ENCODE data around the gene SLMAP. TPM values are rescaled to one million over a fixed set of nuclear protein-coding genes. Genes with fewer than 3 reads are reported as not detected.
A peak's percentile ranks its signal among the peaks of the same experiment; 100 is the strongest.

The SLMAP gene
- total and polyA plus RNA-seq, 2 of the 4 experiments (the other 2 are of a cell fraction) = 15.5 to 26.5 TPM

GRCh38 chr3:57758686-57759085, 2.6 kb downstream of the SLMAP start:
- H3K79me1 ChIP-seq (ENCODE audit: low read depth in 1 of 2, low read length in 2 of 2) = peaks cover 3 to 50% of the 10 kb centered on the region in 2 experiments
- H4K5ac ChIP-seq (ENCODE audit: low read depth, low read length) = no peak overlapping the region
- dilution Hi-C loops (cut with HindIII; ENCODE audit: low sequenced_read_pairs, unreplicated experiment) (no loop called here), intact Hi-C loops (cut with micrococcal nuclease) (loop anchor here (1.0 to 5.0 kb wide), 3 partner anchors 44 to 69 kb away; no protein-coding TSS in a partner anchor), in situ Hi-C loops (cut with MboI; ENCODE audit: low sequenced_read_pairs) (no loop called here)
- no peak overlapping the region for H3K9ac ChIP-seq (ENCODE audit: low read depth, low read length)
- H2BK15ac ChIP-seq (ENCODE audit: low read depth, low read length) = no peak overlapping the region
- no peak overlapping the region for H2AK9ac ChIP-seq (replicated peaks; ENCODE audit: low read depth, low read length, poor library complexity)
- H2BK5ac ChIP-seq (ENCODE audit: low read depth, low read length, poor library complexity, severe bottlenecking) = no peak overlapping the region
- H3K27ac ChIP-seq (ENCODE audit: insufficient read depth, low read length) = no peak overlapping the region
- H3K9me1 ChIP-seq (ENCODE audit: insufficient read depth, low read length) = peaks cover 4% of the 10 kb centered on the region; the same call in 1 of the 2 replicates
- no peak overlapping the region for H2BK20ac ChIP-seq (ENCODE audit: low read depth, low read length)
- H3K36me3 ChIP-seq (ENCODE audit: control insufficient read depth, insufficient read depth, low read length) = peaks cover 8% of the 10 kb centered on the region; the same call in 1 of the 2 replicates
- H3K14ac ChIP-seq (replicated peaks; ENCODE audit: low read depth, low read length) = no peak overlapping the region
- H2BK120ac ChIP-seq (ENCODE audit: low read depth, low read length) = no peak overlapping the region
- H3K9me3 ChIP-seq (ENCODE audit: control insufficient read depth, insufficient read depth, low read length) = no peaks in the 10 kb centered on the region
- no peak overlapping the region for H2AK5ac ChIP-seq (ENCODE audit: low read depth, low read length)
- peaks cover 47% of the 10 kb centered on the region for H4K20me1 ChIP-seq (ENCODE audit: insufficient read depth, low read length)
- ChIA-PET CTCF (interaction anchor here (1.4 kb wide), 1 partner anchor 16 kb away, joined by 3 read pairs; no protein-coding TSS in a partner anchor), POLR2A (ENCODE audit: unreplicated experiment) (no interaction called here)
- H4K8ac ChIP-seq (ENCODE audit: low read depth in 2 of 2, low read length in 2 of 2) = no peak overlapping the region
- peak; percentile 39 for DNase-seq
- no peak overlapping the region for H3K56ac ChIP-seq (ENCODE audit: extremely low read depth, insufficient read depth, low read length)
- ATAC-seq (ENCODE audit: low read depth) = no peak
- BruUV-seq (replicated peaks) = no TSS peak
- H3K18ac ChIP-seq (ENCODE audit: low read depth, low read length) = no peak overlapping the region
- H3K23ac ChIP-seq (ENCODE audit: low read depth, low read length) = no peak overlapping the region
- WGBS, 2 experiments (ENCODE audit: extremely low coverage in 2 of 2, insufficient read length in 1 of 2) = no CpG with 5 or more reads among the region's 2 CpGs
- peaks cover 4% of the 10 kb centered on the region for H3K4me1 ChIP-seq (ENCODE audit: control insufficient read depth, insufficient read depth, low read length)
- no peak for TF ChIP-seq MXI1 (IDR thresholded peaks at IDR 0.05; ENCODE audit: borderline replicate concordance, low read depth, low read length)
- no peak for TF ChIP-seq POLR2A (IDR thresholded peaks at IDR 0.05; ENCODE audit: low read depth, low read length)
- TF ChIP-seq RFX5 (IDR thresholded peaks at IDR 0.05; ENCODE audit: low read depth, low read length) = no peak
- no peak for TF ChIP-seq FOS (IDR thresholded peaks at IDR 0.05; ENCODE audit: low read depth, low read length)
- TF ChIP-seq RAD21 (IDR thresholded peaks at IDR 0.05; ENCODE audit: low read length) = no peak
- no peak for TF ChIP-seq NFE2L2 (IDR thresholded peaks at IDR 0.05; ENCODE audit: low read depth, low read length)
- no peak for TF ChIP-seq MAZ (IDR thresholded peaks at IDR 0.05; ENCODE audit: borderline replicate concordance, low read depth, low read length)
- TF ChIP-seq CTCF (conservative IDR thresholded peaks at IDR 0.05; ENCODE audit: low read depth, low read length) = no peak
- TF ChIP-seq CEBPB (IDR thresholded peaks at IDR 0.05; ENCODE audit: low read depth, low read length) = no peak
- no peak for TF ChIP-seq CHD1 (IDR thresholded peaks at IDR 0.05; ENCODE audit: low read depth, low read length)
- TF ChIP-seq BHLHE40 (IDR thresholded peaks at IDR 0.05; ENCODE audit: low read depth, low read length) = no peak
- no peak for TF ChIP-seq ELK1 (IDR thresholded peaks at IDR 0.05; ENCODE audit: borderline replicate concordance, low read depth, low read length)
- no peak for TF ChIP-seq MAFK (IDR thresholded peaks at IDR 0.05; ENCODE audit: low read depth, low read length)
- TF ChIP-seq SMC3 (IDR thresholded peaks at IDR 0.05; ENCODE audit: low read depth, low read length) = no peak
- TF ChIP-seq USF2 (IDR thresholded peaks at IDR 0.05; ENCODE audit: low read depth, low read length) = no peak
- no peak for TF ChIP-seq RCOR1 (IDR thresholded peaks at IDR 0.05; ENCODE audit: insufficient replicate concordance, low read length)
- no peak overlapping the region for H2AFZ ChIP-seq (replicated peaks; ENCODE audit: low read length, poor library complexity)
- no peaks in the 10 kb centered on the region for H3K27me3 ChIP-seq (ENCODE audit: control insufficient read depth, insufficient read depth, low read length)
- H3K4ac ChIP-seq (ENCODE audit: low read depth, low read length) = no peak overlapping the region
- no peak overlapping the region for H3K4me3 ChIP-seq (ENCODE audit: insufficient read depth, low read depth, low read length)
- H4K91ac ChIP-seq (ENCODE audit: insufficient read depth, low read depth, low read length) = no peak overlapping the region
- H3K4me2 ChIP-seq (ENCODE audit: low read depth, low read length) = peak overlapping the region; percentile 95
